ENCODE measurements around the gene COL6A3. TPM values are rescaled to one million over a fixed set of nuclear protein-coding genes. Genes with fewer than 3 reads are reported as not detected.
A peak's percentile ranks its signal among the peaks of the same experiment; 100 is the strongest.

COL6A3 gene
- total RNA-seq, 4 donors from 2014 or later = 68.1 to 261 (median 75.6) TPM

- DNase-seq = peak; percentile 76
- Histone ChIP-seq H3K4me1 (peaks cover 10 to 37% (median 27%) of the 10 kb centered on the region in 4 donors), H3K9me3 (no peaks in the 10 kb centered on the region), H3K36me3 (no peaks in the 10 kb centered on the region), H3K27ac (peak overlapping the region; percentile 86 to 92 (median 90)), H3K27me3 (no peaks in the 10 kb centered on the region), H3K4me3 (no peak overlapping the region)
- 20 to 26% methylated on average over 6 to 14 of the region's 14 CpGs for WGBS, 2 donors (ENCODE audit: low coverage in 1 of 2)
- in situ Hi-C loops (cut with MboI; ENCODE audit: low pct_ligation_motif_present in 1 of 4, low pct_unique_long_range_greater_than_20kb in 1 of 4, low sequenced_read_pairs in 3 of 4) = no loop called here
- intact Hi-C loops (cut with DNase I; ENCODE audit: low total_unique reads) = loop anchor here (2.0 to 5.0 kb wide), 2 partner anchors 24 to 62 kb away; no protein-coding TSS in a partner anchor
- TF ChIP-seq POLR2A (IDR thresholded peaks at IDR 0.05) = peak; percentile 13
- peak; percentile 74 for TF ChIP-seq EP300 (IDR thresholded peaks at IDR 0.05; ENCODE audit: low read depth)
- peak in 2 of 5 experiments; percentile 17 to 25 for TF ChIP-seq CTCF (IDR thresholded peaks at IDR 0.05)
- peak; percentile 83 to 90 (median 90) for TF ChIP-seq POLR2AphosphoS5 (IDR thresholded peaks at IDR 0.05)
These were observed 98.7 kb downstream of the COL6A3 start for GRCh38 chr2:237315170-237315828.

- Histone ChIP-seq H3K4me1 (peaks cover 10 to 39% (median 31%) of the 10 kb centered on the region in 4 donors), H3K27me3 (no peaks in the 10 kb centered on the region), H3K36me3 (no peaks in the 10 kb centered on the region), H3K4me3 (no peak overlapping the region), H3K9me3 (no peaks in the 10 kb centered on the region), H3K27ac (peak overlapping the region; percentile 86 to 92 (median 90))
- intact Hi-C loops (cut with DNase I; ENCODE audit: low total_unique reads) (loop anchor here (2.0 to 5.0 kb wide), 2 partner anchors 24 to 63 kb away; no protein-coding TSS in a partner anchor), in situ Hi-C loops (cut with MboI; ENCODE audit: low pct_ligation_motif_present in 1 of 4, low pct_unique_long_range_greater_than_20kb in 1 of 4, low sequenced_read_pairs in 3 of 4) (no loop called here)
- TF ChIP-seq POLR2AphosphoS5 (IDR thresholded peaks at IDR 0.05) (no peak), EP300 (IDR thresholded peaks at IDR 0.05; ENCODE audit: low read depth) (no peak), POLR2A (IDR thresholded peaks at IDR 0.05) (no peak), CTCF (IDR thresholded peaks at IDR 0.05) (no peak)
- no peak for DNase-seq
- 0% methylated on average over 1 of the region's 3 CpGs; no CpG with 5 or more reads in 1 of the 2 donors for WGBS, 2 donors (ENCODE audit: low coverage in 1 of 2)
These were observed 99.3 kb downstream of the COL6A3 start for GRCh38 chr2:237314681-237315080.

- no peaks in the 10 kb centered on the region for H3K36me3 ChIP-seq
- no peaks in the 10 kb centered on the region for H3K9me3 ChIP-seq
- H3K27ac ChIP-seq = peak overlapping the region; percentile 86 to 92 (median 90)
- peaks cover 10 to 44% (median 31%) of the 10 kb centered on the region in 4 donors for H3K4me1 ChIP-seq
- 78% methylated on average over 7 of the region's 7 CpGs; no CpG with 5 or more reads in 1 of the 2 donors for WGBS, 2 donors (ENCODE audit: low coverage in 1 of 2)
- no peak overlapping the region for H3K4me3 ChIP-seq
- intact Hi-C loops (cut with DNase I; ENCODE audit: low total_unique reads) (loop anchor here (2.0 kb wide), 1 partner anchor 23 kb away; no protein-coding TSS in a partner anchor), in situ Hi-C loops (cut with MboI; ENCODE audit: low pct_ligation_motif_present in 1 of 4, low pct_unique_long_range_greater_than_20kb in 1 of 4, low sequenced_read_pairs in 3 of 4) (no loop called here)
- no peak for DNase-seq
- TF ChIP-seq EP300 (IDR thresholded peaks at IDR 0.05; ENCODE audit: low read depth) = peak; percentile 40
- no peak for TF ChIP-seq CTCF (IDR thresholded peaks at IDR 0.05)
- peak; percentile 67 to 88 (median 75) for TF ChIP-seq POLR2AphosphoS5 (IDR thresholded peaks at IDR 0.05)
- TF ChIP-seq POLR2A (IDR thresholded peaks at IDR 0.05) = no peak
- H3K27me3 ChIP-seq = no peaks in the 10 kb centered on the region
These were observed 99.8 kb downstream of the COL6A3 start for GRCh38 chr2:237314198-237314597.

GRCh38 chr2:237312021-237312755 lies 101.8 kb downstream of the COL6A3 start:
- no peak for DNase-seq
- Histone ChIP-seq H3K4me1 (peaks cover 10 to 53% (median 31%) of the 10 kb centered on the region in 4 donors), H3K9me3 (no peaks in the 10 kb centered on the region), H3K27ac (peak overlapping the region; percentile 86 to 92 (median 90)), H3K4me3 (no peak overlapping the region), H3K27me3 (no peaks in the 10 kb centered on the region), H3K36me3 (no peaks in the 10 kb centered on the region)
- intact Hi-C loops (cut with DNase I; ENCODE audit: low total_unique reads) = no loop called here
- in situ Hi-C loops (cut with MboI; ENCODE audit: low pct_ligation_motif_present in 1 of 4, low pct_unique_long_range_greater_than_20kb in 1 of 4, low sequenced_read_pairs in 3 of 4) = no loop called here
- TF ChIP-seq CTCF (IDR thresholded peaks at IDR 0.05) (no peak), POLR2A (IDR thresholded peaks at IDR 0.05) (no peak), EP300 (IDR thresholded peaks at IDR 0.05; ENCODE audit: low read depth) (no peak), POLR2AphosphoS5 (IDR thresholded peaks at IDR 0.05) (no peak)
- 77 to 83% methylated on average over 8 to 12 of the region's 12 CpGs for WGBS, 2 donors (ENCODE audit: low coverage in 1 of 2)
